ENCODE results near the gene BTNL2.
"Not testable (repeated sequence)": the region's sequence is repeated elsewhere in the genome, so short reads cannot be mapped to it uniquely, and the experiment has no call there.

Gene BTNL2, protein sequence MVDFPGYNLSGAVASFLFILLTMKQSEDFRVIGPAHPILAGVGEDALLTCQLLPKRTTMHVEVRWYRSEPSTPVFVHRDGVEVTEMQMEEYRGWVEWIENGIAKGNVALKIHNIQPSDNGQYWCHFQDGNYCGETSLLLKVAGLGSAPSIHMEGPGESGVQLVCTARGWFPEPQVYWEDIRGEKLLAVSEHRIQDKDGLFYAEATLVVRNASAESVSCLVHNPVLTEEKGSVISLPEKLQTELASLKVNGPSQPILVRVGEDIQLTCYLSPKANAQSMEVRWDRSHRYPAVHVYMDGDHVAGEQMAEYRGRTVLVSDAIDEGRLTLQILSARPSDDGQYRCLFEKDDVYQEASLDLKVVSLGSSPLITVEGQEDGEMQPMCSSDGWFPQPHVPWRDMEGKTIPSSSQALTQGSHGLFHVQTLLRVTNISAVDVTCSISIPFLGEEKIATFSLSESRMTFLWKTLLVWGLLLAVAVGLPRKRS

GRCh38 chr6:32406857-32407256, at the start of gene BTNL2:
Gene BTNL2 (minus strand): TSS chr6:32407181. CDS start chr6:32407123, 58 bp downstream.
- no peak for DNase-seq

DNA sequence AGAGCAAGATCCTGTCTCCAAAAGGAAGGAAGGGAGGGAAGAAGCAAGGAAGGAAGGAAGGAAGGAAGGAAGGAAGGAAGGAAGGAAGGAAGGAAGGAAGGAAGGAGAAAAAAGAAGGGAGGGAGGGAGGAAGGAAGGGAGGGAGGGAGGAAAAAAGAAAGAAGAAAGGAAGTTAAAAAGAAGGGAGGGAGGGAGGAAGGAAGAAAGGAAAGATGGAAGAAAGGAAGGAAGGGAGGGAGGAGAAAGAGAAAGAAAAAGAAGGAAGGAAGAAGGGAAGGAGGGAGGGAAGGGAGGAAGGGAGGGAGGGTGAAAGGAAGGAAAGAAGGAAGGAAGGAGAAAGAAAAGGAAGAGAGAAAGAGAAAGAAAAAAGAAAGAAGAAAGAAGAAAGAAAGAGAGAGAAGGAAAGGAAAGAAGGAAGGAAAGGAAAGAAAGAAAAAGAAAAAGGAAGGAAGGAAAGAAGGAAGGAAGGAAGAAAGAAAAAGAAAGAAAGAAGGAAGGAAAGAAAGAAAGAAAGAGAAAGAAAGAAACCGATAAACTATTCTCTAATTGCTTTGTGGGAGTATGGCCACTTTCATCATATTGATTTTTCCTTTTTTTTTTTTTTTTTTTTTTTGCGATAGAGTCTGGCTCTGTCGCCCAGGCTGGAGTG, 42.2 kb upstream of the BTNL2 start:
- DNase-seq = no peak

GRCh38 chr6:32447932-32448331, 41.0 kb upstream of the BTNL2 start:
- DNase-seq = no peak

DNA sequence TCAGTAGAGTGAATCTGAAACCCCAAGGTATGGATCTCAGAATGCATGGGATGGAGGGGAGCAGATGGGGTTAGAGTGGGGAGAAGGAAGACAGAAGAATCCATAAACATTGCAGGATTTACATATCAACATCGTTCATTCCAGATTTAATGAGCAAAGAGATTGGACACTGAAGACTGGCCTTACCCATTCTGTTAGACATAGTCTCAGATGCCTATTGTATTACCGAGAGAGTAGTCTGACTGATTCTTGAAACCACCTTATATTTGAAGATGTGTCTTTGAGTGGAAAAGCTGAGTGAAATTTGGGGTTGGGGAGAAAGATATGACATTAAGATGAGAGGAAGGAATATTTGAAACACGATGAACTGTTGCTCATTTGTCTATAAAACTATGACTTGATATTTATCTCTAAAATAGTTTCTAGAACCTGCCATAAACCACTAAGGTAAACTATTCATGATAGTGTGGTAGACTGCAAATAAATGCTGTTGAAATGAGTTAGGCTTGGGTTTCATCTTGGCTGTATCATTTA, 38.4 kb upstream of the BTNL2 start:
- DNase-seq = no peak

DNA sequence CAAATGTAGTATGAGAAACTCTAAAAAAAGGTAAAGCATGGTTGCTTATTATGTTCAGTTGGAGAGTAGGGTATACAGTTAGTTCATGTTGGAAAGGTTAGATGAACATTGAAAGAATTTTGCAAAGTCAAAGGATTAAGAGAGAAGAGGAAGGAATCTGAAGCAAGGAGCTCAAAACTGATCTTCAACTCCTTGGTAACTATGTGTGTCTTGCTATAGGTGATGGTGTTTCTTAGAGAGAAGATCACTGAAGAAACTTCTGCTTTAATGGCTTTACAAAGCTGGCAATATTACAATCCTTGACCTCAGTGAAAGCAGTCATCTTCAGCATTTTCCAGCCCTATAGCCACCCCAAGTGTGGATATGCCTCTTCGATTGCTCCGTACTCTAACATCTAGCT, 37.5 kb upstream of the BTNL2 start:
- no peak for DNase-seq

GRCh38 chr6:32442977-32443552, 36.1 kb upstream of the BTNL2 start:
- no peak for DNase-seq

- no peak for DNase-seq
Measured at GRCh38 chr6:32442243-32442667, 35.3 kb upstream of the BTNL2 start.

GRCh38 chr6:32439602-32440214, 32.7 kb upstream of the BTNL2 start, which contains the start of gene HLA-DRA:
Gene HLA-DRA (plus strand): TSS chr6:32439887. CDS start chr6:32439951, 64 bp downstream.
- no peak for DNase-seq

DNA sequence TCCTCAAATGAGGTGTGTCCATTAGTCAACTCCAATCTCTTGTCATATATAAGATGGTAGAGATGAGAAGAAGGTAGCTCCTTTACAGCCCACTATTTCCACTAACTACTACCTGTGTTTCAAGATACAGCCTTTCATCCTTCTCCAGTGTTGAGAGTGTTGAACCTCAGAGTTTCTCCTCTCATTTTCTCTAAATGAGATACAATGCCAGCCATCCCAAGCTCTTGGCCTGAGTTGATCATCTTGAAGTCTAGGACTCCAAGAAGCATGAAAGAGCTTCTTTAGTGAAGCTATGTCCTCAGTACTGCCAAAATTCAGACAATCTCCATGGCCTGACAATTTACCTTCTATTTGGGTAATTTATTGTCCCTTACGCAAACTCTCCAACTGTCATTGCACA, 32.2 kb upstream of the BTNL2 start:
- DNase-seq = no peak

DNA sequence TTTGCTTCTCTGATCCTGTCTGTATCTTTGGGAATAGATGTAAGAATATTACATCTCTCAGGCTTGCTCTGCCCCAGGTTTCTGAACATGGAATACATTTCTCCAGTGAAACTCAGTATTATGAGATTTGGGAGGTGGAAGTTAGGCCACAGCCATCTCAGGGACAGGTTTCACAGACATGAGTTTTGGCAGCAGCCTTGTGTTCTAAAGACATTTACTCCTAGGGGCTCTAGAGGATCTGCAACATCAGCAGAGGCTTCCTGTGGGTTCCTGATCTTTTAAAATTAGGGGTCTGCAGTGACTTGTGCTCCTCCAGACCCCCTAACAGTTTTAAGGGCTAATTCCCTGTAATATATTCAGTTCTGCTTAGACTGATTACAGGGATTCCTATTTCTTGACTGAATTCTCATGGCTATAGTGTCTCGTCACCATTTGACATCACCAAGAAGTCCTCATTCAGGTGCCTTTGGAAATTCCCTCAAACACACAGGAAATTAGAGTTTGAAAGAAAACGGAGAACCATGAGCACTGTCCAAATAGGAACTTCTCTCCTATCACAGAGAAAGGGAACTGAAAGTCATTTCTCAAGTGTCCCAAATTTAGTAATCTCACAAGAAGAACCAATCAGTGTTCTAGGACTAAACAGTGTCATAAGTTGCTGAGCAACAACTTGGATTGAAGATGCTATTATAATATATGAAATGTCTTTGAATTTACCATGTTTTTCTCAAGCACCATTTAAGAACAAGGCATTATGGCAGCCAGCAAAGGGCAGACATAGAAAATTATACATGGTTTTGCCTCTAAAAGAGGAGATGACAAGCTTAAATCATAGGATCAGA, 30.2 kb upstream of the BTNL2 start:
- DNase-seq = no peak

DNA sequence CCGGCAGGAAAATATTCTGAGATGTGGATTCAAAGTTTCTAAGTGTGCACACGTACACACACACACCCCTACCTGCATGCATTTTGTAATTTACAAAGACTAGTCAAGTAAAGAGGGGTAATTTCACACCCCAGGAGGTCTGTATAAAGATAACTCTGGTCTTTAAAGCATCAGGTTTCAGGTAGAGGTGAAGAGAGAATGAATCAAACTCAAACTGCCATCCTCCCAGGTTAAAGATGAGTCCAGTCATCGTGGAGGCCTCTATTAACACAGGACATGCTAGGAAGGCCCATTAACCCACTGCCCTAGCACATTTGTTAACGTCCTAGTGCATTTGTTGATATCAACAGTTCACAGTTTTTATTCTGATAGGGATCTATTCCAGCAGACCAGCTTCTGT, 29.2 kb upstream of the BTNL2 start:
- DNase-seq = no peak

DNA sequence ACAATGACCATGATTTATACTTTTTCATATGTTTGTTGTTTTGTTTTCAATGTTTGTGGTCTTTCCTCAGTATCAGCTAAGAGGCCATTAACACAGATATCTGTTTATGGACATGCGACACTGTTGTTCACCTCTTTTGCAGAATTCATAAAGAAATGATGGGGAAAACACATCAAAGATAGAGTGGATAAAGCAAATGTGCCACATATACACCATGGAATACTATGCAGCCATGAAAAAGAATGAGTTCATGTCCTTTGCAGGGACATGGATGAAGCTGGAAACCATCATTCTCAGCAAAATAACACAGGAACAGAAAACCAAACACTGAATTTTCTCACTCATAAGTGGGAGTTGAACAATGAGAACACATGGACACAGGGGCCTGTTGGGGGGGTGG, 27.0 kb upstream of the BTNL2 start:
- not testable (repeated sequence) for DNase-seq

DNA sequence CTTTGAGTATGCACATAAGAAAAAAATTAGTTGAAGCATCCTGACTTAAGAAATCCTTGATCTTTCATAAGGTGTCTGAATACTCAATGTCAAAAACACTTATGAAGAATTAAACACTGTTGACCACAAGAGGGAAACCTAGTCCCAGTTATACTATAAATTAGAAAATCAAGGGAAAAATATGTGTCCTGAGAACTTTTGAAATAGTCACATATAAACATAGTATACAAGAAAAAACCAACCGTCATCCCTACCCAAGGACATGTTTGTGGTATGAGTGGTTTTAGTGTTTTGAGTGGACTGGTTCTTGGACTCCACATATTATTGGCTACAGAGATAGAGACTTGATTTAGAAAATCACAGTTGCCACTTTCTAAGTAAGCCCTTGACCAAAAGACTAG, 25.1 kb upstream of the BTNL2 start:
- no peak for DNase-seq

GRCh38 chr6:32431142-32431541, 24.2 kb upstream of the BTNL2 start:
- no peak for DNase-seq

- DNase-seq = no peak
Measured at GRCh38 chr6:32430179-32430578, 23.2 kb upstream of the BTNL2 start.

- DNase-seq = no peak
Measured at GRCh38 chr6:32427934-32428474, 21.0 kb upstream of the BTNL2 start.

- no peak for DNase-seq
Measured at GRCh38 chr6:32427218-32427617, 20.2 kb upstream of the BTNL2 start.

DNA sequence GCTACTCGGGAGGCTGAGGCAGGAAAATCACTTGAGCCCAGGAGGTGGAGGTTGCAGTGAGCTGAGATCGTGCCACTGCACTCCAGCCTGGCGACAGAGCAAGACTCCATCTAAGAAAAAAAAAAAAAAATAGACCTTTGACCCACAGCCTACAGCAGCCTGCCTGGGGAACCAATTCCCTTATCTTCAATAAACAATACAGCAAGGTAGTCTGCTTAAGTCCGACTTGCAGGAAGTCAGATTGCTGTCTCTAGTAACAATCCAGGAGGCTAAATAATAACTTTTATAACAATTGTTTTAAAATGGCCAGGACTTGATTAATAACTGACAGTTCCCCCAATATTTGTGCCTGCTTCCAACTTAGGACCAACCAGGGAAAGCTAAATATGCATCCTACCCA, 19.4 kb upstream of the BTNL2 start:
- DNase-seq = no peak

DNA sequence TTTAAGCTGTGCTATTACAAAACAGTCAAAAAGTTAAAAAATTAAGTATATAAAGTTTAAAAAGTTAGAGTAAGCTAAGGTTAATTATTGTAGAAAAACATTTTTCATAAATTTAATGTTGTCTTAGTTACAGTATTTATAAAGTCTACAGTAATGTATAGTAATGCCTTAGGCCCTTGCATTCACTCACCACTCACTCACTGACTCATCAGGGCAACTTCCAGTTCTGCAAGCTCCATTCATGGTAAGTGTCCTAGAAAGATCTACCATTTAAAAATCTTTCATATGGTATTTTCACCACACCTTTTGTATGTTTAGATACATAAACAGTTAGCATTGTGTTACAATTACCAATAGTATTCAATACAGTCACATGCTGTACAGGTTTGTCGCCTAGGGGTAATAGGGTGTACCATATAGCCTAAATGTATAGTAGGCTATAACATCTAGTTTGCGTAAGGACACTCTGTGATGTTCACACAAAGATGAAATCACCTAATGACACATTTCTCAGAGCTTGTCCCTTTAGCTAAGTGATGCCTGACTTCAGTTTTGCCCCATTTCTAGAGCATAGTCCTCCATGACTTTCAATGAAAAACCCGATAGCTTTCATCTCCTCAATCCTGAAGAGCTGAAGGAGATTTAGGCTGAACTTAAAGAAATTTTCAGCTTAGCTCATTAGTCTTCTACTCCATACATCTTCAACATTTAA, 17.8 kb upstream of the BTNL2 start:
- no peak for DNase-seq

- no peak for DNase-seq
Measured at GRCh38 chr6:32416036-32416435, 9.1 kb upstream of the BTNL2 start.

- DNase-seq = peak; percentile 2
Measured at GRCh38 chr6:32415521-32416019, 8.6 kb upstream of the BTNL2 start.

Data from NCI-H1092 (cell line).